Lung (tissue), 12 donors: ENCODE data around the gene C2orf81. TPM values are rescaled to one million over a fixed set of nuclear protein-coding genes. Genes with fewer than 3 reads are reported as not detected.

Source experiments
- ATAC-seq: fragments of 200-7000 bp; cut with Tn5 transposase; one replicate; pipeline ENCODE4 v1.9.1; 2020; ENCODE audit warnings: moderate number of reproducible peaks; ENCODE audit not compliant: insufficient read depth, low FRiP score
- DNase-seq, 3 donors: peaks; one replicate each; pipeline ENCODE4 v3.0.0-alpha.2; 2013 to 2017
- H3K27ac ChIP-seq, 2 donors: one replicate each; pipeline ENCODE4 v1.5.1; 2013; ENCODE audit warnings: mild to moderate bottlenecking in 2 of 2, moderate library complexity in 2 of 2, control low read depth in 1 of 2, inconsistent platforms in 1 of 2, low read depth in 1 of 2, low read length in 1 of 2
- H3K27me3 ChIP-seq, 3 donors: one replicate each; pipeline ENCODE4 v1.5.1; 2013; ENCODE audit warnings: low read length in 2 of 3; ENCODE audit not compliant: control insufficient read depth in 3 of 3, insufficient read depth in 3 of 3
- H3K36me3 ChIP-seq, 4 donors: one replicate each; pipeline ENCODE4 v1.5.1; 2013; ENCODE audit warnings: low read length in 4 of 4, mild to moderate bottlenecking in 1 of 4, moderate library complexity in 1 of 4; ENCODE audit not compliant: control insufficient read depth in 4 of 4, insufficient read depth in 4 of 4
- H3K4me1 ChIP-seq, 5 donors: one replicate each; pipeline ENCODE4 v1.5.1; 2013; ENCODE audit warnings: low read length in 5 of 5, mild to moderate bottlenecking in 2 of 5, moderate library complexity in 1 of 5; ENCODE audit not compliant: control insufficient read depth in 5 of 5, insufficient read depth in 5 of 5
- H3K4me3 ChIP-seq: one replicate; pipeline ENCODE4 v1.5.1; 2013; ENCODE audit warnings: mild to moderate bottlenecking, control low read depth, moderate library complexity
- H3K9ac ChIP-seq, 2 donors: one replicate each; pipeline ENCODE4 v1.5.1; 2013; ENCODE audit warnings: low read length in 2 of 2, control low read depth in 1 of 2; ENCODE audit not compliant: insufficient read depth in 1 of 2
- H3K9me3 ChIP-seq, 4 donors: one replicate each; pipeline ENCODE4 v1.5.1; 2013; ENCODE audit warnings: low read length in 3 of 4, mild to moderate bottlenecking in 1 of 4, moderate library complexity in 1 of 4; ENCODE audit not compliant: control insufficient read depth in 4 of 4, insufficient read depth in 3 of 4
- CTCF ChIP-seq: IDR thresholded peaks from 2 replicates; pipeline ENCODE4 v1.5.1; 2012; ENCODE audit warnings: mild to moderate bottlenecking; ENCODE audit errors: control extremely low read depth, extremely low read depth
- WGBS, 2 donors: extraction: QIAGEN DNeasy Blood & Tissue Kit; methylation state at CpG; one replicate each; pipeline ENCODE4 v1.1.7; 2013; 5-methylcytosine and 5-hydroxymethylcytosine counted together
- polyA plus RNA-seq, 2 donors: library from polyadenylated mRNA; stranded (reverse); fragments of 200-250 nt; gene quantifications; one replicate each; pipeline ENCODE4 v1.2.1, GENCODE V29; 2013
- total RNA-seq, 2 donors: library from RNA; depleted of rRNA in 1 of 2; stranded (reverse); fragments of >200 nt in 1 of 2; gene quantifications; one replicate each; pipeline ENCODE4 v1.2.1, GENCODE V29; 2014 to 2021
- donor health status: control.
- donor health status: control.
- donor health status: Bipolar disorder and iron deficiency.
- donor health status: healthy.
- donor health status: DM: yes; HTN: yes; CAD: no.

Gene C2orf81
- total and polyA plus RNA-seq, 4 donors, result 3.4 to 16.9 (median 7.3) TPM

- no peak overlapping the region for H3K27ac ChIP-seq
- ATAC-seq, result no peak
- peaks cover 0 to under 1% (median 0%) of the 10 kb centered on the region in 4 donors for H3K36me3 ChIP-seq
- peaks cover 0 to 18% (median 0%) of the 10 kb centered on the region in 5 donors for H3K4me1 ChIP-seq
- no peak for TF ChIP-seq CTCF
- H3K4me3 ChIP-seq, result no peak overlapping the region
- H3K9me3 ChIP-seq, result no peaks in the 10 kb centered on the region
- no peak for DNase-seq
- no peak overlapping the region for H3K9ac ChIP-seq
- 60 to 74% methylated on average over 2 of the region's 2 CpGs for WGBS, 2 donors
- no peaks in the 10 kb centered on the region for H3K27me3 ChIP-seq
These were observed 1.4 kb downstream of the C2orf81 start for GRCh38 chr2:74420006-74420405.

- H3K9ac ChIP-seq, result no peak overlapping the region
- DNase-seq (no peak), ATAC-seq (no peak)
- TF ChIP-seq CTCF, result no peak
- H3K4me3 ChIP-seq, result no peak overlapping the region
- H3K27ac ChIP-seq, result no peak overlapping the region
- H3K36me3 ChIP-seq, result no peaks in the 10 kb centered on the region
- H3K4me1 ChIP-seq, result peaks cover 0 to 24% (median 0%) of the 10 kb centered on the region in 5 donors
- H3K27me3 ChIP-seq, result no peaks in the 10 kb centered on the region
- H3K9me3 ChIP-seq, result no peaks in the 10 kb centered on the region
- WGBS, 2 donors, result 71 to 80% methylated on average over 1 of the region's 1 CpG
These were observed 2.1 kb downstream of the C2orf81 start for GRCh38 chr2:74419345-74419744.

DNA sequence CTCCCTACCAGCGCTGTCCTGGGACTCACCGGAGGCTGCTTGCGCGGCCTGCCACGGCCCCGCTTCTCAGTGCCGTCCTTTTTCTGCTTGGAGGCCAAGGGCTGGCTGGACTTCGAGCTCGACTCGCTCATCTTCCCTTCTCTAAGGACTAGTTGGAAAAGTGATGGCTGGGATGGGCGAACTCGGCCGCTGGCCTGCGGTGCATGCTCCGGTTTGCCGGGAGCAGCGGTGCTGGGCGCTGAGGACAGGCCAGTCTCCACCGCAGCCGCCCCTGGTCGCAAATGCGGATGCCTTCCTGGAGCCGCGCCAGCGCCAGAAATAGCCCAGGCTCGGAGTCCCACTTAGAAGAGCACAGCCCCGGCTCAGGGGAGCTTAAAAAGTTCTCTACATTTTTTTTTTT, 3.1 kb downstream of the C2orf81 start:
- ATAC-seq, result no peak

More for the DNA sequence above, 3.1 kb downstream of the C2orf81 start:
- no peak for TF ChIP-seq CTCF
- no peak overlapping the region for H3K4me3 ChIP-seq
- H3K27ac ChIP-seq, result no peak overlapping the region
- 69 to 86% methylated on average over 27 of the region's 27 CpGs for WGBS, 2 donors
- peaks cover 0 to 25% (median 0%) of the 10 kb centered on the region in 5 donors for H3K4me1 ChIP-seq
- DNase-seq, result peak in 1 of 3 donors; percentile 37
- H3K27me3 ChIP-seq, result no peaks in the 10 kb centered on the region
- H3K9ac ChIP-seq, result no peak overlapping the region
- no peaks in the 10 kb centered on the region for H3K9me3 ChIP-seq
- H3K36me3 ChIP-seq, result no peaks in the 10 kb centered on the region
